Stimulated activated CD4-positive, alpha-beta T cell treated with anti-CD3 and anti-CD28 coated beads, Interleukin-2, amount 100 ng/mL, for 24 hours (primary cell): Measurements from ENCODE around the gene FUCA2.
"Not testable (repeated sequence)": the region's sequence is repeated elsewhere in the genome, so short reads cannot be mapped to it uniquely, and the experiment has no call there.

Experiments
- DNase-seq, 2 donors: peaks; one replicate each; pipeline ENCODE4 v3.0.0-alpha.2; 2020

The FUCA2 gene

GRCh38 chr6:143490775-143491174 lies 20.7 kb downstream of the FUCA2 start:
- no peak for DNase-seq

- no peak for DNase-seq
Measured at GRCh38 chr6:143490244-143490643, 21.3 kb downstream of the FUCA2 start.

- DNase-seq = no peak
Measured at GRCh38 chr6:143486752-143487151, 24.8 kb downstream of the FUCA2 start.

- DNase-seq = no peak
Measured at GRCh38 chr6:143485967-143486366, 25.6 kb downstream of the FUCA2 start.

GRCh38 chr6:143482593-143482992 lies 28.9 kb downstream of the FUCA2 start:
- no peak for DNase-seq

- DNase-seq = no peak
Measured at GRCh38 chr6:143478479-143479062, 32.9 kb downstream of the FUCA2 start.

GRCh38 chr6:143476545-143476944 lies 35.0 kb downstream of the FUCA2 start:
- DNase-seq = no peak

- DNase-seq = no peak
Measured at GRCh38 chr6:143471822-143472221, 39.7 kb downstream of the FUCA2 start.

- DNase-seq = not testable (repeated sequence)
Measured at GRCh38 chr6:143468823-143469222, 42.7 kb downstream of the FUCA2 start.

GRCh38 chr6:143468026-143468425 lies 43.5 kb downstream of the FUCA2 start:
- DNase-seq = no peak

- DNase-seq = no peak
Measured at GRCh38 chr6:143465546-143465945, 46.0 kb downstream of the FUCA2 start.

GRCh38 chr6:143457563-143458359 lies 53.8 kb downstream of the FUCA2 start:
- DNase-seq = no peak

GRCh38 chr6:143451531-143451930 lies 60.0 kb downstream of the FUCA2 start:
- DNase-seq = no peak

GRCh38 chr6:143450453-143451371 lies 60.8 kb downstream of the FUCA2 start, which contains the start of the genes ADAT2 and PEX3:
TSS of gene ADAT2 (minus strand) at chr6:143450695. CDS start at chr6:143450658, 37 bp downstream.
TSS of gene PEX3 (plus strand) at chr6:143450805. CDS start at chr6:143451043, 238 bp downstream.
- DNase-seq = peak; percentile 92 to 94

GRCh38 chr6:143449714-143450452 lies 61.6 kb downstream of the FUCA2 start:
- peak; percentile 34 to 46 for DNase-seq

- DNase-seq = no peak
Measured at GRCh38 chr6:143449082-143449713, 62.3 kb downstream of the FUCA2 start.

- DNase-seq = not testable (repeated sequence)
Measured at GRCh38 chr6:143447865-143448264, 63.7 kb downstream of the FUCA2 start.
